BE2C (cell line): Measurements from ENCODE around the gene KDF1.

ENCODE experiments used
- DNase-seq: peaks from one replicate; pipeline ENCODE4 v3.0.0-alpha.2; 2020
- H3K27me3 ChIP-seq: fragments of 250-450 bp; sonication (Bioruptor Pico); 2 replicates; pipeline ENCODE4 v1.5.1; 2020; ENCODE audit warnings: mild to moderate bottlenecking
- H3K36me3 ChIP-seq: fragments of 250-450 bp; sonication (Bioruptor Pico); 2 replicates; pipeline ENCODE4 v1.5.1; 2020; ENCODE audit warnings: mild to moderate bottlenecking
- H3K4me1 ChIP-seq: fragments of 250-450 bp; sonication (Bioruptor Pico); 2 replicates; pipeline ENCODE4 v1.5.1; 2020
- H3K4me3 ChIP-seq: 2 replicates; pipeline ENCODE4 v1.5.1; 2011; ENCODE audit warnings: low read depth, low read length
- H3K9me3 ChIP-seq: fragments of 250-450 bp; sonication (Bioruptor Pico); 2 replicates; pipeline ENCODE4 v1.5.1; 2020
- TF ChIP-seq, protein P1 (sequence below): IDR thresholded peaks from 2 replicates; pipeline ENCODE4 v1.5.1; 2012; ENCODE audit warnings: mild to moderate bottlenecking, low read depth, low read length

The KDF1 gene

GRCh38 chr1:26921540-26922430 is 38.5 kb downstream of the KDF1 start, which contains the start of gene NUDC:
NUDC (plus strand) TSS chr1:26921743; CDS start chr1:26921849, 106 bp downstream.
- Histone ChIP-seq H3K4me1 (no peaks in the 10 kb centered on the region), H3K36me3 (peaks cover 13% of the 10 kb centered on the region), H3K9me3 (no peaks in the 10 kb centered on the region), H3K27me3 (no peaks in the 10 kb centered on the region), H3K4me3 (peak within 1 kb of the TSS; percentile 80)
- DNase-seq, result peak; percentile 93
- TF ChIP-seq, protein P1, sequence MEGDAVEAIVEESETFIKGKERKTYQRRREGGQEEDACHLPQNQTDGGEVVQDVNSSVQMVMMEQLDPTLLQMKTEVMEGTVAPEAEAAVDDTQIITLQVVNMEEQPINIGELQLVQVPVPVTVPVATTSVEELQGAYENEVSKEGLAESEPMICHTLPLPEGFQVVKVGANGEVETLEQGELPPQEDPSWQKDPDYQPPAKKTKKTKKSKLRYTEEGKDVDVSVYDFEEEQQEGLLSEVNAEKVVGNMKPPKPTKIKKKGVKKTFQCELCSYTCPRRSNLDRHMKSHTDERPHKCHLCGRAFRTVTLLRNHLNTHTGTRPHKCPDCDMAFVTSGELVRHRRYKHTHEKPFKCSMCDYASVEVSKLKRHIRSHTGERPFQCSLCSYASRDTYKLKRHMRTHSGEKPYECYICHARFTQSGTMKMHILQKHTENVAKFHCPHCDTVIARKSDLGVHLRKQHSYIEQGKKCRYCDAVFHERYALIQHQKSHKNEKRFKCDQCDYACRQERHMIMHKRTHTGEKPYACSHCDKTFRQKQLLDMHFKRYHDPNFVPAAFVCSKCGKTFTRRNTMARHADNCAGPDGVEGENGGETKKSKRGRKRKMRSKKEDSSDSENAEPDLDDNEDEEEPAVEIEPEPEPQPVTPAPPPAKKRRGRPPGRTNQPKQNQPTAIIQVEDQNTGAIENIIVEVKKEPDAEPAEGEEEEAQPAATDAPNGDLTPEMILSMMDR, result no peak

GRCh38 chr1:26921126-26921539 is 39.1 kb downstream of the KDF1 start:
- Histone ChIP-seq H3K4me1 (no peaks in the 10 kb centered on the region), H3K27me3 (no peaks in the 10 kb centered on the region), H3K36me3 (peaks cover 13% of the 10 kb centered on the region), H3K9me3 (no peaks in the 10 kb centered on the region), H3K4me3 (peak overlapping the region; percentile 44)
- DNase-seq, result no peak
- TF ChIP-seq, protein P1, result no peak

GRCh38 chr1:26915204-26915842 is 44.9 kb downstream of the KDF1 start:
- Histone ChIP-seq H3K36me3 (no peaks in the 10 kb centered on the region), H3K9me3 (no peaks in the 10 kb centered on the region), H3K27me3 (no peaks in the 10 kb centered on the region), H3K4me1 (peaks cover 8% of the 10 kb centered on the region), H3K4me3 (no peak overlapping the region)
- no peak for DNase-seq
- TF ChIP-seq, protein P1, result no peak

GRCh38 chr1:26913754-26914619 is 46.3 kb downstream of the KDF1 start, which contains the start of gene NR0B2:
NR0B2 (minus strand) TSS chr1:26913975; CDS start chr1:26913940, 35 bp downstream.
- Histone ChIP-seq H3K4me3 (no peak within 1 kb of the TSS), H3K36me3 (no peaks in the 10 kb centered on the region), H3K9me3 (no peaks in the 10 kb centered on the region), H3K4me1 (peaks cover 8% of the 10 kb centered on the region), H3K27me3 (no peaks in the 10 kb centered on the region)
- peak; percentile 57 for DNase-seq
- TF ChIP-seq, protein P1, result no peak

- Histone ChIP-seq H3K27me3 (no peaks in the 10 kb centered on the region), H3K36me3 (no peaks in the 10 kb centered on the region), H3K4me3 (no peak overlapping the region), H3K4me1 (peaks cover 8% of the 10 kb centered on the region), H3K9me3 (no peaks in the 10 kb centered on the region)
- TF ChIP-seq, protein P1, result no peak
- DNase-seq, result no peak
Measured at GRCh38 chr1:26913389-26913753, 46.9 kb downstream of the KDF1 start.
